Adipose tissue (tissue), 3 donors: Measurements from ENCODE around the gene RASSF8. TPM values are rescaled to one million over a fixed set of nuclear protein-coding genes. Genes with fewer than 3 reads are reported as not detected.

Experiments
- H3K27ac ChIP-seq: one replicate; pipeline ENCODE4 v1.5.1; 2013; ENCODE audit warnings: low read depth, low read length
- WGBS, 3 donors: extraction: QIAGEN DNeasy Blood & Tissue Kit; methylation state at CpG; one replicate each; pipeline ENCODE4 v1.1.7; 2013; 5-methylcytosine and 5-hydroxymethylcytosine counted together
- polyA plus RNA-seq, 3 donors: library from polyadenylated mRNA; stranded (reverse); fragments of 200-250 nt; gene quantifications; one replicate each; pipeline ENCODE4 v1.2.3, GENCODE V29; 2013
- donor health status: healthy with polysubstance abuse.
- donor health status: Bipolar disorder and iron deficiency.
- donor health status: healthy.

RASSF8 gene
- polyA plus RNA-seq, 3 donors, result 2.2 to 20.2 (median 6.9) TPM

DNA sequence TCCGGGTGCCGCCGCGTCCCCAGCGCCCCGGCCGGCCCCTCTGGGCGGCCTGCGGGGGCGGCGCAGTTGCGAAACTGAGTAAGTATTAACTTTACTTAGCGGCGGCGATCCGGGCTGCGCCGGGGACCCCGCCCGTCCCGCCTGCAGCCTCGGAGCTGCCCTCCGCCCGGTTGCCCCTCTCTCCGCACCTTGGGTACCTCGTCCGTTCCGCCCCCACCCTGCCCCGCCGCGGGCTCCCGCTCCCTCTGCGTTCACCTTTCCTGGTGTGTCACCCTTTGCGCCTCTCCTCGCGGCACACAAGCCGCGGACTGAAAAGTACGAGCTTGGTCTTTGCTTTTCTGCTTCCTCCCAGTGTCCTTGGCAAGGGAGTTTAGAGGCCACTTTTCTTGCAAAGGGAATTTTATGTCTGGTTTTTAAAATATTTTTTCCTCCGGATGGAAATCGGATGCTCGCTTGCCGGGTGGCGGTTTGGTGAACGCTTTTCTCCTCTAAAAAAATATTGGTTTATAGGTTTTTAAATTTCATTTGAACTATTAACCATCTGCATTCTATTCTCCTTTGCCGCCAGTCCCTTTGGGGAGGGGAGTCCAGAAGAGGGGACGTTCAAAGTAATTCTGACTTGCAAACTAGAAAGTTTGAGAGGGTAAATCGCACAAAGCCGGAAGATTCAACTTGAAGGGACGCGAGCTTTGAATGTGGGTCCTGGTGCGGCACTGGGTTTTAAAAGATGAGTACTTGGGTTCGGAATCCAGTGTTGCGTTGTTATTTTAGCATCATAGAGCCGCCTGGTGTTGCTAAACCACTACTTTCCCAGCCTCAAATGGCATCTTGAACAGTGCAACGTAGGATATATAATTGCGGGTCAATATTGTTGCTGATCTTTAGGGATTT lies 834 bp downstream of the RASSF8 start:
- peak overlapping the region; percentile 61 for H3K27ac ChIP-seq
- 0% methylated on average over 47 to 57 of the region's 57 CpGs for WGBS, 3 donors

DNA sequence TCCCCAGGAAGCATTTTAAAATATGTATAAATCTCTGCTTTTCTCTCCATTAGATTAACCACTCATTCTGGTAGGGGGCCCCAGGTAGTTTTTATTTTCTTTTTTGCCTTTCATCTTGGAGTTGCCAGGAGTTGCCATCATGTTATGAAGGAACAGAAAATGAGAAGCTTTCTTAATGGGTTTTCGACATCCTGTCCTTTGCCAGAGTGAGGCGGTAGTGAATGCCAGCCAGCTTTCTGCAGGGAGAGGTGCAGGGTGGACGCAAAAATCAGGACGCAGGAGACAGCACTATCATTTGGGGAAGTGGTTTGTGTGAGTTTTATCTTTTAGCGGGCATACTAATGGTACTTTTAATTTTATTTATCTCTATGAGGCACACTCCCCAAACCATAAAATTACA lies 1.7 kb downstream of the RASSF8 start:
- 5 to 12% (median 10%) methylated on average over 5 of the region's 5 CpGs for WGBS, 3 donors
- H3K27ac ChIP-seq, result no peak overlapping the region

DNA sequence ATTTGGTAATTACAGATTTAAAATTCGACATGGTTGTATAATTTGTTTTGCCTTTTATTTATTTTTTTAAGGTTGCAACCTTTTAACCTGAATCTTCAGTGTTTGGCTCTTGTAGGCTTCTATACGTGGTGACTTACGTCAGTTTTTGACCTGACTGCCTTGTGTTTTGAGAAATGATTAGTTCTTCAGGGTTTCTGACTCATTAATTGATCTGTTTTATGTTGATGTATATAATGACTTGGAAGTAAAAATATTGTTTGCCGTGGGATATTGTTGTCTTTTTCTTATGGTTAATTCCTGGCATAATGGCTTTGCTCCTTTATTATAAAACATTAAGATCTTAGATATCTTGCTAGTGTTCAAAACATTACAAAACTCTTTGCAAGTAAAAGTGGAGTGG lies 2.5 kb downstream of the RASSF8 start:
- no peak overlapping the region for H3K27ac ChIP-seq
- 43 to 53% (median 52%) methylated on average over 4 of the region's 4 CpGs for WGBS, 3 donors

DNA sequence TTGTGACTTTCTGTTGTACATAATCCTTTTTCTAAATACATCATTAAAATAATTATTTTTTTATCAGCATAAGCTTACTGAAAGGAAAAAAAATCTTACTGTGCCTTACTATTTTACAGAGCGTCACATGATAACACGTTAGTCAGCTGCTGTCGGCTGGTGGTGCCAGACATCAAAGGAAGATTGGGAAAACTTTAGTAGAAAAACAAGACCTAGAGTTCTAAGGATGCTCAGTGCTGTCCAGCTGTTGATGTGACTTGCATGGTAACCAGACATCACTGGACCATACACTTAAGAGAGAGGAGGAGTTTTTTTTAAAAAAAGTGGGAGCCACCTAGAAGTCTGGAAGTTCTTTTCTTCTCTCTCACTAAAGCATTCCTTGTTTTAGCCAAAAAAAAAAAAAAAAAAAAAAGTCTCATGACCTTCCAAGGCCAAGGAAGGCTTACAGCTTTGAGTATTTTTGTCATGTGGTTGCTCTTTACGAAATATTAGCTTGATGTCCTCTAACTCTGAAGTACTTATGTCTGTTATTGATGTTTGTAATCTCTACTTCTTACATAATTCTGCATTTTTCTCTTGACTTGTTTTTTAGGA lies 4.5 kb downstream of the RASSF8 start:
- WGBS, 3 donors, result 56 to 64% (median 62%) methylated on average over 4 of the region's 4 CpGs
- H3K27ac ChIP-seq, result no peak overlapping the region

DNA sequence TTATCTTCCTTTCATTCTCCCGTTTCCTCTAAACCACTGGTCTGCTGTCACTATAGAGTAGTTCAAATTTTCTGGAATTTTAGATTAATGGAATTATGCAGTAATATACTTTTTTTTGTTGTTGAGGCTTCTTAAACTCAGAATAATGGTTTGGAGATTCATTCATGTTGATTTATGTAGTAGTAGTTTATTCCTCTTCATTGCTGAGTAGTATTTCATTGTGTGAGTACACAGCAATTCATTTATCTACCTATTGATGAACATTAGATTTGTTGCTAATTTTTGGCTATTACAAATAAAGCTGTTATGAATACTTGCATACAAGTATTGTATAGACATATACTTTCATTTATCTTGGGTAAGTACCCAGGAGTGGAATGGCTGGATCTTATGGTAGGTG lies 7.2 kb downstream of the RASSF8 start:
- WGBS, 3 donors, result 91 to 100% (median 97%) methylated on average over 1 of the region's 1 CpG
- no peak overlapping the region for H3K27ac ChIP-seq

DNA sequence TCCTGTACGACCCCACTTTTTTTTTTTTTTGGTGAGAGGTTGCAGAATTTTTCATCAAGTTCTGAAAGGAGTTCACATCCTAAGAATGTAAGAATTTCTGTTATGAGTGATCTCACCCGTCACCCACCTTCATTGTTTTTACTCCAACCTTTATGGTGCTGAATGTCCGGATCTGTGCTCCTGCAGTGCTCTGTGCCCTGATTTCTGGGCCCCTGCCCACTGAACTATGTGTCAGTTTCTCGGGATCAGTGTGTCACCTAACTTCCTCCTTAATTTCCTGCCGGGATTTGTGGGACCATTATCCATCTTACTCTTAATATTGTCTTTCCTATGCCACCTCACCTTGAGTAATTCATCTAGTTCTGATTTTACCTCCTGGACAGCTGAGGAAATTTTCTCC lies 11.6 kb downstream of the RASSF8 start:
- H3K27ac ChIP-seq, result no peak overlapping the region
- WGBS, 3 donors, result 68 to 87% (median 78%) methylated on average over 5 of the region's 5 CpGs

DNA sequence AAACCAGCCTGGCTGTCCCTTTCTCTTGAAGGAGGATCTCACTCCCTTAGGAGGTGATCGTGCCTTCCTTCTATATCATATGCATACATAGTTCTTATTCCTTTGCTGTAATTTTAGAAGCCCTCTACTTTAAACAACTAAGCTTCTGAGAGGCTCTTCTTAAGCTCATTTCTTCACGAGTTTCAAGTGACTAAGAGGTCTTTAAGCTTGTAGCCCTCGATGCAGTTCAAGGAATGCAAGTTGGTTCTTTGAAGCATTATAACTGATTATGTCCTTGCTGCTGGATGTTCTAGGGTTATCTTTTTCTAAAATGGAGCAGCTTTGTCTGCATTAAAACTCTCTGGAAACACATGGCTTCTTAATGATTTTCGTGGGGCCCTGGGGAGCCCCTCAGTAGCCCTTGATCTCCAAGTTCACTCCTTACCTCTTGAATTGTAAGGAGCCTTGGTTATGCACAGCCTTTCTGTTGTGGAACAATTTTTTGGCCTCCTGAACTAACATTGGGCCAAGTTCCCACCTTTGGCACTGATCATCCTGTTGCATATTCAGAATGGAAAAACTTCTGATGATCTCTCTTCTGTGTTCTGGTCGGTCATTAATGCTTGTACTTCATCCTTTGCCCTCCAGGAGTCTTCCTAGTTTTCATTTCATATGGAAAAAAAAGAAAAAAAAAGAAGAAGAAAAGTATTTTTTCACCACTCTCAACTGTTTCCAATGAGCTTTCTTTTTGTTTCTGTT lies 12.6 kb downstream of the RASSF8 start:
- WGBS, 3 donors, result 71 to 83% (median 76%) methylated on average over 5 of the region's 5 CpGs
- H3K27ac ChIP-seq, result no peak overlapping the region

DNA sequence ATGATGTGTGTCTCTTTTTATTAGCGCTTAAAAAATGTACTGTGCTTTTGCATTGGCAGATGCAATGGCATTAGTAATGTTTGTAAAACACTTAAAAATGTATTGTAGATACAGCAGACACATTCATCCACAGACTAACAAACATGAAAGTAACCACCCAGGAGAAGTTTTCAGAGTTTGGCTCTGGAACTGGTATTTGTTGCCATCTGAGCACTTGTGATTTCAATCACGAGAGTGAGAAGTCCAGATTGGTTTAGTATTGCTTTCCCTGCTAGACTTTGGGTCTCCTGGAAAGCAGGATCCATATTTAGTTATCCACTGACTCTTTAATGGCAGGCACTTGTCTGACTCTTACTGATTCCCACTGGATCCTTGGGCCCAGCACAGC lies 13.2 kb downstream of the RASSF8 start:
- 72 to 74% (median 73%) methylated on average over 2 of the region's 2 CpGs for WGBS, 3 donors
- H3K27ac ChIP-seq, result no peak overlapping the region

DNA sequence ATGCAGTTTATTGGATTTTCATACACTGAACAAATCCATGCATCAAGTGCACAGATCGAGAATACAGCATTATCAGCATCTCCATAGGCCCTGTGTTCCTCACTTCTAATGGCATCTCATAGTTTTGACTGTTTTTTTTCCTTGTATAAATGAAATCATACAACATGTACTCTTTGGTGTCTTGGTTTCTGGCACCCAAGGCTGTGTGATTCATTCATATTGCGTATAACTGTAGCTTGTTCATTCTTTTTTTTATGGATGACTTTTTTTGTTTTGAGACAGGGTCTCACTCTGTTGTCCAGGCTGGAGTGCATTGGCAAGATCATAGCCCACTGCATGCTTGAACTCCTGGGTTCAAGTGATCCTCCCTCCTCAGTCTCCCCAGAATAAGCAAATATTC lies 14.3 kb downstream of the RASSF8 start:
- WGBS, 3 donors, result 88 to 92% (median 90%) methylated on average over 2 of the region's 2 CpGs
- H3K27ac ChIP-seq, result no peak overlapping the region

DNA sequence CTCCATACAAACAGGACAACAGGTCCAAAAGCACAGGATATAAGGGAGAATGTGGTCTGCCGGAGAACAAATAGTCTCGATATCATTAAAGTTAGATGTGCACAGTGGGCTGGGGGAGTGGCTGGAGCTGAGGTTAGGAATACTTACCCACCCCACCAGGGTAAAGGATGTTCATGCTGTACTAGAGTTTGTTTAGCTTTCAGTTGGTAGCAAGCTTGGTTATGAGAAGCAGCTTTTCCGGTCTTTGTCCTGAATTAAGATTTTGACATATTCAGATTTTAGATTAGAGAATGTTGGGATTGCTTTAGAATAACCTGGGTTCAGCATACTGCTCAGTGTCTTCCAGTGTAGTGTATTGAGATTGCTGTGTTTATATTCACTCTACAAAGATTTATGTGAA lies 16.7 kb downstream of the RASSF8 start:
- WGBS, 3 donors, result 90 to 93% (median 93%) methylated on average over 3 of the region's 3 CpGs
- no peak overlapping the region for H3K27ac ChIP-seq

DNA sequence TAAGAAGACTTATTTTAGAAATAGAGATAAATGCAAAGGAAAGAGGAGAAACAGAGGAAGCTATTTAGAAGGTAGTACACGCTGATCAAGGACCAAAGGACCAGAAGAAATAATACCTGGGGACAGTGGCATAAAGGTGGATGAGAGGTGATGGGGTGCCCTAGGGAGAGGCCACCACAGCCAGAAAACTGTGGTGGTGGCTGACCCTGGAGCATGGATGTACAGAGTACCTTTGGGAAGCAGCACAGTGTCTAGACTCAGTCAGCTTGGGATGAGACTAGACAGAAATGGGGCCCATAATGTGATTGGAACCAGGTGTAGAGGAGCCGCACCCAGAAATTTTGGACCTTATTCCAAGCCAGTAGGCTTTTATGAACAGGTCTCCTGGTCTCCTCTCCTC lies 17.2 kb downstream of the RASSF8 start:
- no peak overlapping the region for H3K27ac ChIP-seq

DNA sequence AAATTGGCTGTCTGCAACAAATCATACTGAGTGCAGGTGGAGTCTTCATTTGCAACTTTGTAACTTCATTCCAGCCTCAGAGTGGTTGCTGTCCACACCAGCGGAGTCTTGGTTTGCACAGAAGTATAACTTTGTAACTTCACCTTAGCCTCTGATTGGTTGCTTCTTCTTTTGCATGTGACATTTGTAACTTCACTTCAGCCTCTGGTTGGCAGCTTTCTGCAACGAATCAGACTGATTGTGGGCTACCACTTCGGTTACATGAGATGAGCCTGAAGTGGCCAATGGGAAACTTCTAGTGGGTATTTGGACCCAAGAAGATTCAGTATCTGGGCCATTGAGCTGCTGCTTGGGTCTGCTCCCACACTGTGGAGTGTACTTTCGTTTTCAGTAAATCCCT lies 17.8 kb downstream of the RASSF8 start:
- no peak overlapping the region for H3K27ac ChIP-seq
- 71 to 86% (median 85%) methylated on average over 4 of the region's 4 CpGs for WGBS, 3 donors

More for the DNA sequence above, 17.2 kb downstream of the RASSF8 start:
- 59 to 98% (median 92%) methylated on average over 2 of the region's 2 CpGs for WGBS, 3 donors

DNA sequence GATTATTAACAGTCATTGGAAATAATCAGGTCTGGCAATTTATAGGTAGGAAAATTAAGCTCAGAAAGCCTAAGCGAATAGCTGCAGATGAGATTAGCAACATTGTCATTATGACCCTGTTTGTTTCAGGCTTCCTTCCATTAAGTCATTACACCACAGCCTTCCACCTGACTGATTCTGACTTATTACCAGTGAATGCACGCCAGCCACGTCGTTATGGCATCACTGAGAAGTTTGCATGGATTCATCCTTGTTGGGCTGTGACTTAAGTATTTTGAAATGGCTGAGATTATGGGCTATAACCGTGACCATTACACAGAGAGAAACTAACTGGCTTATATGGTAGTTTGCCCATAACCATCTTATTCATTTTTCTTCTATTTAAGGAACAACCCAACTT lies 18.6 kb downstream of the RASSF8 start:
- 85 to 95% (median 87%) methylated on average over 5 of the region's 5 CpGs for WGBS, 3 donors
- no peak overlapping the region for H3K27ac ChIP-seq

DNA sequence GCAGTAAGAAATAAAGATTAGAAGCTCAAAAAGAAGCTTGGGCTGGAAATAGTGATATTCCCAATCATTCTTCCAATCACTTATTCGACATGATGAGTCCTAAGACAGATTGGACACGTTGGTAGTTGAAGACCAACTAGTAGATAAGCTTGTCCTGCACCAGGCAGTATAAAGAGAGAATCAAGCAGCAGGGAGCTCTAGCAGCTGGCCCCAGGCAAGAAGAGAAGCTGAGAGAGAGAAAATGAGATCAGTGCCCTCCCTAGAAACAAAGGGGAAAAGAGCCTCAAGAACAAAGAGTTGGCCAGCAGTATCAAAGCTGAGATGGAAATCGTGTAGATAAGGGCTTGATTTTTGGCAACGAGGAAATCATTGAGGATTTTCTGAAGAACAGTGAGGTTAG lies 20.6 kb downstream of the RASSF8 start:
- 61 to 69% (median 65%) methylated on average over 4 of the region's 4 CpGs for WGBS, 3 donors
- H3K27ac ChIP-seq, result no peak overlapping the region

DNA sequence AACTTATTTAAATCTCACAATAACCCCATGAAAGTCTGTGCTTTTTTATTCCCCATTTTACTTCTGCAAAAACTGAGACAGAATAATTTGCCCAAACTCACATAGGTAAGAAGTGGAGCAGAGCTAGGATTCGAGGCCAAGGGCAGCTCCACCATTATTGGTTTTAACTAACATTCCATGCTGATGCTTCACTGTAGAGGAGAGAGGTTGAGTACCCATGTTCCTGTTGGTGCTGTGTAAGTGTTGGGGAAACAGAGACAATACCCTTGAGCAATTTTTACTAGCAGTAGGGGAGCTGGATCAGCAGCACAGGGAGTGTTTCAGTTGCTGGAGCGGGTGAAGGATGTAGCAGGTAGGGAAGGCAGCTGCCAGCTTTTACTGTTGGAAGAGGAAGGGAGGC lies 21.1 kb downstream of the RASSF8 start:
- WGBS, 3 donors, result 92 to 95% (median 94%) methylated on average over 2 of the region's 2 CpGs
- H3K27ac ChIP-seq, result no peak overlapping the region

DNA sequence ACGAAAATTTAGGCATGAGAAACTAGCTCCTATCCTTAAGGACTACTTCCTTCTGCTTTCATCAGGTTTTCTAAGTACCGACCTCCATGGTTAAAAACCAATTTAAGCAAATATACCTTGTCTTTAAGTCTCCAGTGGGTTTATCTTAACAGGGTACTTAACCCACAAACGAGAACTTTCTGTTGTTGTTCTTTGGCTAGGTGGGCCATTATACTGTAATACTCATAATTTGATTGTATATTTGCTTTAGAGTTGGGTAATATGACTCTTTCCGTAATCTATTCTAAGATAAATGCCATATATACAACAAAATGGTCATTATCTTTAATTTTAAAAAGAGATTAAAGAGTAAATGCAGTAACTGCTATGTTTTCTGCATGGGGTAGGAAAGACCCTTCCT lies 21.6 kb downstream of the RASSF8 start:
- no peak overlapping the region for H3K27ac ChIP-seq
- WGBS, 3 donors, result 73 to 91% (median 89%) methylated on average over 4 of the region's 4 CpGs

DNA sequence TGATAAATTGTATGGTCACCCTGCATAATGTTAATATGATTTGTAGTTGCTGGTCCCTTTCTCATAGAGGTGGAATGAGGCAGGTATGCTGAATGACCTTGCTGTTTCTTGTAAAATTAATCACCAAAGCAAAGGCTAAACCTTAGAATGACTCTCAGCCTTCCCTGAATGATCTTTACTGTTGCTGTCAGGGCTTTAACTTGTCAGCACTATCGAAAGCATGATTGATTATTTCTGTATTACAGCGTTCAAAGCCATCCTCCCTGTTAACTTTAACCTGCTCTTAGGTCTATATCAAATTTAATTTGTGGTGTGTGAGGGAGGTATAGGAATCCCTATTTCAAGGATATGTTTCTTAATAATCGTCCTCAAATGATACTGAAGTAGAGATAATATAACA lies 23.1 kb downstream of the RASSF8 start:
- H3K27ac ChIP-seq, result no peak overlapping the region
- 32 to 79% (median 74%) methylated on average over 3 of the region's 3 CpGs for WGBS, 3 donors

DNA sequence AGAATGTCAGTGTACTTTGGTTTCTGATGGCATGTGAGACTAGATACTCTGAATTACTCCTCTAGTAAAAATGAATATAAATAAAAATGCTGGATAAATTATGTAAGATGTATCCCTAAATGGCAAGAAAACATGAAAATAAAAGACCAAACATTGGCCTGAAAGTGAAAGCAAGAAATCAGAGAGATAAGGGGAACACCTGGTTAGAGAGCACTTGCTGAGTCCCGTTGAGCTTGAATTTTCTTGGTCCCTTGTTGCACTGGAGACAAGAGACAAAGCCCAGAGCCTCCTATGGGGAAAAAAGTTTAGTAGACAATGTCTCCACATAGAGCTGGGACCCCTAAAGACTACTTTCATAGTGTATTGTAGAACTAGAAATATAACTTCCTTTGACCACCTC lies 23.9 kb downstream of the RASSF8 start:
- WGBS, 3 donors, result 0% methylated on average over 1 of the region's 1 CpG
- H3K27ac ChIP-seq, result no peak overlapping the region

DNA sequence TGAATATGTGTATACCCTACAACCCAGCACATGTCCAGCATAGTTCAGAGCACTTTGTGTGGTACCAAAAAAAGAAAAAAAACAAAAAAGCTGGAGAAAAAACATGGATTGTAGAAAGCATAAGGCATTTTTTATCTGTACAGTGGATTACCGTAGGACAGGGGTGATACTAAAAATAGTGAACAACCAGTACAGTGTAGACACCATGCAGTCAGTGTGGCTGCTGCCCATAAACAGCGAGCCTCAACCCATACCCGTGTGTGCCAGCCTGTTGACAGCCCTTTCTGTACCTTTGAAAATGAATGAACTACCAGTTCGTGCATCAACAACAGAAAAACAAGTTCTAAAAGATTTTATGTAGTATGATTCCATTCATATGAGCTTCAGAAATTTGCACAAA lies 25.1 kb downstream of the RASSF8 start:
- WGBS, 3 donors, result 94 to 97% (median 95%) methylated on average over 4 of the region's 4 CpGs
- H3K27ac ChIP-seq, result no peak overlapping the region
